CD4-positive, alpha-beta T cell treated with Interleukin-10 for 1 hour (primary cell): ENCODE measurements around the gene CSF1.

Experiments used
- DNase-seq: peaks from one replicate; pipeline ENCODE4 v3.0.0-alpha.2; 2020

The CSF1 gene

GRCh38 chr1:109883248-109883955 is 27.2 kb upstream of the CSF1 start:
- DNase-seq, result no peak

GRCh38 chr1:109884242-109884891 is 26.3 kb upstream of the CSF1 start:
- DNase-seq, result no peak

GRCh38 chr1:109885589-109885988 is 25.1 kb upstream of the CSF1 start:
- no peak for DNase-seq

GRCh38 chr1:109886827-109887226 is 23.8 kb upstream of the CSF1 start:
- no peak for DNase-seq

- DNase-seq, result no peak
Measured at GRCh38 chr1:109887271-109887670, 23.4 kb upstream of the CSF1 start.

GRCh38 chr1:109887884-109888283 is 22.8 kb upstream of the CSF1 start:
- DNase-seq, result no peak

GRCh38 chr1:109889094-109889493 is 21.6 kb upstream of the CSF1 start:
- DNase-seq, result no peak

- DNase-seq, result no peak
Measured at GRCh38 chr1:109890115-109890953, 20.3 kb upstream of the CSF1 start.

GRCh38 chr1:109891930-109892329 is 18.7 kb upstream of the CSF1 start:
- DNase-seq, result no peak

- DNase-seq, result no peak
Measured at GRCh38 chr1:109892561-109893368, 17.9 kb upstream of the CSF1 start.

- DNase-seq, result no peak
Measured at GRCh38 chr1:109893532-109894171, 17.0 kb upstream of the CSF1 start.

- DNase-seq, result no peak
Measured at GRCh38 chr1:109894823-109895719, 15.6 kb upstream of the CSF1 start.

GRCh38 chr1:109895720-109896504 is 14.7 kb upstream of the CSF1 start:
- no peak for DNase-seq

GRCh38 chr1:109896681-109897080 is 14.0 kb upstream of the CSF1 start:
- no peak for DNase-seq

- no peak for DNase-seq
Measured at GRCh38 chr1:109897259-109897955, 13.2 kb upstream of the CSF1 start.

GRCh38 chr1:109898842-109899241 is 11.8 kb upstream of the CSF1 start:
- DNase-seq, result no peak

GRCh38 chr1:109901141-109901523 is 9.5 kb upstream of the CSF1 start:
- no peak for DNase-seq

- no peak for DNase-seq
Measured at GRCh38 chr1:109901524-109902145, 9.0 kb upstream of the CSF1 start.

GRCh38 chr1:109902204-109902985 is 8.3 kb upstream of the CSF1 start:
- DNase-seq, result no peak
